SK-N-DZ (cell line): ENCODE measurements around the gene HPSE.

Source experiments
- DNase-seq: peaks from one replicate; pipeline ENCODE4 v3.0.0-alpha.2; 2015; ENCODE audit warnings: low spot score
- small RNA-seq, 2 experiments: library from RNA; depleted of rRNA; stranded (forward); fragments of <200 nt; gene quantifications; one replicate each; pipeline ENCODE3, GENCODE V24; 2014

Gene HPSE

GRCh38 chr4:83250687-83251446 lies 83.8 kb downstream of the HPSE start:
- DNase-seq = no peak

DNA sequence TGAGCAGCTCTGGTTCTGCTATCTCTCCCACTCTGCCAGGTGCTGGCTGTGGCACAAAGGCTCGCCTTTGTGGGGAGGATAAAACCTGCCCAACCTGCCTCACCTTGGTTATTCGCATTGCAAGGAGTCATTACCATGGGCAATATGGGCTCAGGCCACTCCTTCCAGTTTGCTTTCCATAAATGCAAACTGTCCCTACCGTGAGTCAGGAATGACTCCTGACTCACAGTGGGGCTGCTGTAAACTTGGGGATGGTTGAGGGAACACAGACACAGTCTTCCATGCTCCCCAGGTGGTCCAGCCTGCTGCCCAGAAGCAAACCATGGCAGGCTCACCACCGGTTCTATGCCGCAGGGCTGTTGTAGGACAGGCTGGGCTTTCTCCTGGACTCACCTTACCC lies 86.2 kb downstream of the HPSE start:
- DNase-seq = no peak

DNA sequence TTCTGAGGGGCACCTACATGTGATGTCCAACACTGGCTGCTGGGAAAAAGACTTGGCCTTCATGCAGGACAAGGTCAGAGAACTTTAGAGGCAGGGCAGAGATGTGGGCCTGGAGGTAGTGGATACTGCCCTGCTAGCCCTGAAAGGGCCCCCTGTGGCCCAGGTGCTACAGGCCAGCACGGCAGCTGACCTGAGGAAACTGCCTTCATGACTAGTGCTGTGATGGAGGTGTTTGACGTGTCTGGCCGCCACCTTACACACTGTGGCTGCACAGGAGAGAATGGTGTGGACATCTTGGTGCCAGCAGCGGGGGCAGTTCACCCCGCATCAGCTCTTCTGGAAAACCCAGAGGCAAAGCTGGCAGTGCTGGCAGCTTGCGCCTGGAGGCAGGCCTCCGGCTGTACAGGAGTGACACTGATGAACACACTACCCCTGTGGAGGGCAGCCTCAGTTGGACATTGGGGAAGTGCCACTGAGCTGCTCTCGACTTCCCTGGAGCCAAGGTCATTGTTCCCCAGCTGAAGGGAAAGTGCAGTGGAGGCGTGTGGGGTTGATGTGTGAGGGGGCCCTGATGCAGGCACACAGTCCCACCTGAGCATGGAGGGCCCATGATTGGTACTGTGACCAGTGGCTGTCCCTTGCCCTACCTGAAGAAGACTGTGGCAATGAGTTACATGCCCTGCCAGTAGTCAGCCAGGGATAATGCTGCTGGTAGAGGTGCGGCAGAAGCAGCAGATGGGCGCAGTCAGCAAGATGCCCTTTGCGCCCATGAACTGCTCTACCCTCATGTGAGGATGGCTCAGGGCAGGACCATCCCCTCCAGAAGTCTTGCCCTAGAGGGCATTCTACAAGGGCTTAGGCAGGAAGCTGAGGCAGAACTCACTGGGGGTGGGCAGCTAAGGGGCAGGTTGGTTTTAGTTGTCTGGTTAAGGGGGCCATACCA lies 87.0 kb downstream of the HPSE start:
- no peak for DNase-seq

Small RNA genes lying within 50 kb of the gene (small RNA-seq; reads per million reads assigned to genes)
- 0 reads per million in 2 experiments for gene AC114781.5
